Measurements from ENCODE around the gene UBE4A. TPM values are rescaled to one million over a fixed set of nuclear protein-coding genes. Genes with fewer than 3 reads are reported as not detected.

Gene UBE4A
- total and polyA plus RNA-seq, 9 of the 15 experiments (the other 6 are each of a cell fraction or from before 2014, with no cell fraction given) = 13.5 to 45.2 (median 26.8) TPM

GRCh38 chr11:118401151-118401879 is 41.9 kb downstream of the UBE4A start, which contains the start of gene ATP5MG (continued):
- peak; percentile 78 for TF ChIP-seq ARID4B (CRISPR knock-in tag; IDR thresholded peaks at IDR 0.05)
- no peak for TF ChIP-seq PATZ1 (CRISPR knock-in tag; IDR thresholded peaks at IDR 0.05; ENCODE audit: borderline replicate concordance)
- no peak for TF ChIP-seq ZFPM2 (CRISPR knock-in tag; IDR thresholded peaks at IDR 0.05)
- TF ChIP-seq SAP30 (IDR thresholded peaks at IDR 0.05; ENCODE audit: borderline replicate concordance, insufficient read depth, low read depth, low read length, poor library complexity, severe bottlenecking) = peak; percentile 95
- no peak for TF ChIP-seq ZNF57 (CRISPR knock-in tag; IDR thresholded peaks at IDR 0.05)
- peak; percentile 63 to 74 for TF ChIP-seq MNT (conservative IDR thresholded peaks at IDR 0.05)
- peak; percentile 26; the same call in 1 of the 2 replicates for TF ChIP-seq NR2C2 (CRISPR knock-in tag; IDR thresholded peaks at IDR 0.05)
- TF ChIP-seq NR2C2 (tag; IDR thresholded peaks at IDR 0.05) = peak; percentile 94
- no peak for TF ChIP-seq RFX5 (IDR thresholded peaks at IDR 0.05; ENCODE audit: low read depth, low read length)
- TF ChIP-seq ZKSCAN3 (CRISPR knock-in tag; IDR thresholded peaks at IDR 0.05) = no peak
- no peak for TF ChIP-seq ZNF212 (CRISPR knock-in tag; IDR thresholded peaks at IDR 0.05)
- TF ChIP-seq ZMIZ1 (IDR thresholded peaks at IDR 0.05; ENCODE audit: low read depth in 2 of 2, low read length in 2 of 2) = no peak
- no peak for TF ChIP-seq MYNN (IDR thresholded peaks at IDR 0.05)
- TF ChIP-seq MYNN (CRISPR knock-in tag; IDR thresholded peaks at IDR 0.05) = no peak
- no peak for TF ChIP-seq DPF2 (IDR thresholded peaks at IDR 0.05)
- TF ChIP-seq ZNF24 (IDR thresholded peaks at IDR 0.05) = no peak
- TF ChIP-seq CSDE1 (IDR thresholded peaks at IDR 0.05) = no peak

Measured in K562 (cell line).